Transverse colon (tissue), 4 donors: ENCODE results near the gene FLACC1. TPM values are rescaled to one million over a fixed set of nuclear protein-coding genes. Genes with fewer than 3 reads are reported as not detected.

Experiments used
- DNase-seq: peaks from one replicate; pipeline ENCODE4 v3.0.0-alpha.2; 2019
- H3K27ac ChIP-seq, 4 donors: fragments of 200-600 bp; sonication (generic); 2 replicates each; pipeline ENCODE4 v1.5.1; 2016 to 2018; ENCODE audit warnings: inconsistent platforms in 4 of 4
- H3K27me3 ChIP-seq: fragments of 200-600 bp; sonication (generic); 2 replicates; pipeline ENCODE4 v1.5.1; 2017; ENCODE audit warnings: inconsistent platforms
- H3K36me3 ChIP-seq, 4 donors: fragments of 200-600 bp; sonication (generic); 2 replicates each; pipeline ENCODE4 v1.5.1; 2017 to 2019; ENCODE audit warnings: inconsistent platforms in 4 of 4
- H3K4me1 ChIP-seq, 4 donors: fragments of 200-600 bp; sonication (generic); 2 replicates each; pipeline ENCODE4 v1.5.1; 2017 to 2020; ENCODE audit warnings: inconsistent platforms in 4 of 4
- H3K4me3 ChIP-seq, 4 donors: fragments of 200-600 bp; sonication (generic); 1 replicate in 1 of 4; 2 replicates in 3 of 4; pipeline versions ENCODE4 v1.5.1 to v1.6.1; 2017 to 2019; ENCODE audit warnings: inconsistent platforms in 4 of 4
- H3K9me3 ChIP-seq, 2 donors: fragments of 200-600 bp; sonication (generic); 2 replicates each; pipeline ENCODE4 v1.5.1; 2017 to 2019; ENCODE audit warnings: inconsistent platforms in 2 of 2
- CTCF ChIP-seq, 5 experiments: fragments of 200-600 bp in 3 of 5; fragments of 450-650 bp in 2 of 5; sonication (generic) in 3 of 5; IDR thresholded peaks; 1 replicate in 2 of 5; 2 replicates in 3 of 5; pipeline ENCODE4 v1.5.1; 2016 to 2017; ENCODE audit warnings: antibody characterized with exemption in 5 of 5, inconsistent platforms in 3 of 5, mild to moderate bottlenecking in 2 of 5, moderate library complexity in 1 of 5
- EP300 ChIP-seq: sonication (generic); formaldehyde crosslinking; IDR thresholded peaks from one replicate; pipeline ENCODE4 v1.6.1; 2017; ENCODE audit warnings: antibody characterized with exemption, low read depth
- POLR2A ChIP-seq: fragments of 450-650 bp; IDR thresholded peaks from one replicate; pipeline ENCODE4 v1.6.1; 2016; ENCODE audit warnings: antibody characterized with exemption, mild to moderate bottlenecking, moderate library complexity
- POLR2AphosphoS5 ChIP-seq, 3 donors: sonication (generic); formaldehyde crosslinking; IDR thresholded peaks; one replicate each; pipeline ENCODE4 v1.6.1; 2016; ENCODE audit warnings: antibody characterized with exemption in 3 of 3
- WGBS, 2 donors: methylation state at CpG; one replicate each; pipeline ENCODE4 v1.1.5; 2018; ENCODE audit warnings: low coverage in 1 of 2; 5-methylcytosine and 5-hydroxymethylcytosine counted together
- in situ Hi-C, 4 donors: fragments of 200-750 bp; cut with MboI; loops; one replicate each; pipeline versions ENCODE4 v1.15.0 to v1.15.1; 2017; ENCODE audit warnings: low sequenced_read_pairs in 3 of 4, low pct_ligation_motif_present in 1 of 4, low pct_unique_long_range_greater_than_20kb in 1 of 4
- intact Hi-C: fragments of 100-400 bp; cut with DNase I; formaldehyde crosslinking; loops from one replicate; pipeline ENCODE4 v1.15.1; 2023; ENCODE audit warnings: low total_unique reads
- total RNA-seq, 4 donors: library from RNA; depleted of rRNA; stranded (reverse); fragments of >200 nt; gene quantifications; one replicate each; pipeline ENCODE4 v1.1.0, GENCODE V29; 2016

Gene FLACC1
- total RNA-seq, 4 donors from 2014 or later, result 1.6 to 5.2 (median 4.3) TPM; not detected in 1

- Histone ChIP-seq H3K9me3 (peaks cover 5 to 9% of the 10 kb centered on the region in 2 donors), H3K36me3 (no peaks in the 10 kb centered on the region)
These were observed 29.5 kb downstream of the FLACC1 start for GRCh38 chr2:201327678-201328077.

GRCh38 chr2:201322772-201323171, 34.4 kb downstream of the FLACC1 start:
- Histone ChIP-seq H3K4me1 (no peaks in the 10 kb centered on the region), H3K36me3 (no peaks in the 10 kb centered on the region), H3K27me3 (no peaks in the 10 kb centered on the region), H3K4me3 (no peak overlapping the region), H3K9me3 (peaks cover 5 to 9% of the 10 kb centered on the region in 2 donors), H3K27ac (no peak overlapping the region)
- TF ChIP-seq EP300 (no peak), POLR2A (no peak), POLR2AphosphoS5 (IDR thresholded peaks at IDR 0.05) (no peak), CTCF (IDR thresholded peaks at IDR 0.05) (no peak)
- no peak for DNase-seq
- in situ Hi-C loops, result no loop called here
- intact Hi-C loops, result no loop called here

More at GRCh38 chr2:201327678-201328077, 29.5 kb downstream of the FLACC1 start:
- intact Hi-C loops, result no loop called here
- H3K27me3 ChIP-seq, result no peaks in the 10 kb centered on the region
- in situ Hi-C loops, result no loop called here
- no peak for DNase-seq
- H3K4me1 ChIP-seq, result no peaks in the 10 kb centered on the region
- no peak overlapping the region for H3K27ac ChIP-seq
- WGBS, 2 donors, result 78 to 82% methylated on average over 3 of the region's 3 CpGs
- H3K4me3 ChIP-seq, result no peak overlapping the region
- TF ChIP-seq POLR2AphosphoS5 (IDR thresholded peaks at IDR 0.05), result no peak
- no peak for TF ChIP-seq CTCF (IDR thresholded peaks at IDR 0.05)
- no peak for TF ChIP-seq POLR2A
- TF ChIP-seq EP300, result no peak

GRCh38 chr2:201320701-201321100, 36.4 kb downstream of the FLACC1 start:
- intact Hi-C loops, result no loop called here
- Histone ChIP-seq H3K27ac (no peak overlapping the region), H3K9me3 (peaks cover 5 to 9% of the 10 kb centered on the region in 2 donors), H3K36me3 (no peaks in the 10 kb centered on the region), H3K27me3 (no peaks in the 10 kb centered on the region), H3K4me1 (no peaks in the 10 kb centered on the region), H3K4me3 (no peak overlapping the region)
- 93 to 100% methylated on average over 2 to 4 of the region's 4 CpGs for WGBS, 2 donors
- in situ Hi-C loops, result no loop called here
- TF ChIP-seq POLR2A, result no peak
- DNase-seq, result no peak

- Histone ChIP-seq H3K27ac (no peak overlapping the region), H3K36me3 (no peaks in the 10 kb centered on the region), H3K4me1 (no peaks in the 10 kb centered on the region), H3K4me3 (no peak overlapping the region), H3K9me3 (peaks cover 5 to 9% of the 10 kb centered on the region in 2 donors), H3K27me3 (no peaks in the 10 kb centered on the region)
- no peak for TF ChIP-seq EP300
- no peak for TF ChIP-seq CTCF (IDR thresholded peaks at IDR 0.05)
- TF ChIP-seq POLR2AphosphoS5 (IDR thresholded peaks at IDR 0.05), result no peak
- TF ChIP-seq POLR2A, result no peak
- WGBS, 2 donors, result 96% methylated on average over 4 of the region's 4 CpGs; no CpG with 5 or more reads in 1 of the 2 donors
- no peak for DNase-seq
- intact Hi-C loops, result no loop called here
- in situ Hi-C loops, result no loop called here
These were observed 36.9 kb downstream of the FLACC1 start for GRCh38 chr2:201320257-201320656.

- Histone ChIP-seq H3K9me3 (peaks cover 5 to 9% of the 10 kb centered on the region in 2 donors), H3K27me3 (no peaks in the 10 kb centered on the region), H3K27ac (no peak overlapping the region), H3K36me3 (no peaks in the 10 kb centered on the region), H3K4me1 (no peaks in the 10 kb centered on the region), H3K4me3 (no peak overlapping the region)
- intact Hi-C loops, result no loop called here
- in situ Hi-C loops, result no loop called here
- DNase-seq, result no peak
- 36 to 40% methylated on average over 2 of the region's 2 CpGs for WGBS, 2 donors
- TF ChIP-seq CTCF (IDR thresholded peaks at IDR 0.05) (no peak), EP300 (no peak), POLR2AphosphoS5 (IDR thresholded peaks at IDR 0.05) (no peak), POLR2A (no peak)
These were observed 37.6 kb downstream of the FLACC1 start for GRCh38 chr2:201319511-201319910.
